B cell (primary cell): ENCODE measurements around the gene RNF220. TPM values are rescaled to one million over a fixed set of nuclear protein-coding genes. Genes with fewer than 3 reads are reported as not detected.

Experiments used
- ATAC-seq: fragments of 200-7000 bp; cut with Tn5 transposase; one replicate; pipeline ENCODE4 v1.10.0; 2021; ENCODE audit warnings: low read depth, mild to moderate bottlenecking, moderate number of reproducible peaks, moderate library complexity
- CTCF ChIA-PET: fragments of 350-600 bp; sonication (Branson Sonifier 250); formaldehyde crosslinking; loops from one replicate; lab custom pipeline; 2021; ENCODE audit warnings: antibody characterized with exemption, inconsistent platforms; lab: Charles Lee
- POLR2A ChIA-PET: fragments of 350-600 bp; sonication (Branson Sonifier 250); formaldehyde crosslinking; loops from one replicate; lab custom pipeline; 2021; ENCODE audit warnings: antibody characterized with exemption; lab: Charles Lee
- DNase-seq: peaks from one replicate; pipeline ENCODE4 v3.0.0; 2013
- H2AFZ ChIP-seq: 2 replicates; pipeline ENCODE4 v1.6.1; 2012; ENCODE audit warnings: mild to moderate bottlenecking, low read depth, low read length; ENCODE audit not compliant: insufficient read depth, poor library complexity, severe bottlenecking
- H3K27ac ChIP-seq, 2 donors: 1 replicate in 1 of 2; 2 replicates in 1 of 2; pipeline ENCODE4 v1.5.1; 2012 to 2013; ENCODE audit warnings: low read length in 2 of 2, mild to moderate bottlenecking in 2 of 2, moderate library complexity in 1 of 2
- H3K27me3 ChIP-seq, 4 experiments: fragments of 200-600 bp in 1 of 4; sonication (generic) in 1 of 4; replicated peaks in 1 of 4; 1 replicate in 2 of 4; 2 replicates in 2 of 4; pipeline versions ENCODE4 v1.6.1 to v1.7.0; 2013 to 2016; ENCODE audit warnings: low read length in 3 of 4, mild to moderate bottlenecking in 2 of 4, mixed read lengths in 1 of 4, moderate library complexity in 1 of 4; ENCODE audit not compliant: insufficient read depth in 4 of 4, control insufficient read depth in 3 of 4; ENCODE audit errors: control extremely low read depth in 1 of 4
- H3K36me3 ChIP-seq, 2 experiments: replicated peaks in 1 of 2; 1 replicate in 1 of 2; 2 replicates in 1 of 2; pipeline versions ENCODE4 v1.6.1 to v1.7.1; 2013; ENCODE audit warnings: low read length in 1 of 2; ENCODE audit not compliant: insufficient read depth in 2 of 2, control insufficient read depth in 1 of 2; ENCODE audit errors: control extremely low read depth in 1 of 2, extremely low read depth in 1 of 2
- H3K4me1 ChIP-seq, 2 donors: fragments of 200-600 bp in 1 of 2; sonication (generic) in 1 of 2; 1 replicate in 1 of 2; 2 replicates in 1 of 2; pipeline versions ENCODE4 v1.5.1 to v1.6.1; 2013 to 2017; ENCODE audit warnings: low read length in 2 of 2; ENCODE audit not compliant: control insufficient read depth in 2 of 2, insufficient read depth in 2 of 2
- H3K4me2 ChIP-seq: replicated peaks from 2 replicates; pipeline ENCODE3; 2012; ENCODE audit warnings: mild to moderate bottlenecking, low read depth, low read length; ENCODE audit not compliant: poor library complexity, severe bottlenecking
- H3K4me3 ChIP-seq, 5 experiments: fragments of 200-600 bp in 1 of 5; sonication (generic) in 1 of 5; 1 replicate in 3 of 5; 2 replicates in 2 of 5; pipeline versions ENCODE4 v1.5.1 to v1.7.0; 2011 to 2016; ENCODE audit warnings: low read length in 4 of 5, mild to moderate bottlenecking in 4 of 5, low read depth in 2 of 5, control low read depth in 1 of 5, moderate library complexity in 1 of 5; ENCODE audit not compliant: insufficient read depth in 1 of 5; ENCODE audit errors: control extremely low read depth in 1 of 5, extremely low read depth in 1 of 5
- H3K79me2 ChIP-seq: fragments of 200-600 bp; sonication (generic); one replicate; pipeline ENCODE4 v1.6.0; 2016; ENCODE audit warnings: low read length; ENCODE audit not compliant: control insufficient read depth, insufficient read depth
- H3K9ac ChIP-seq: fragments of 200-600 bp; sonication (generic); 2 replicates; pipeline ENCODE4 v1.6.1; 2017; ENCODE audit warnings: mild to moderate bottlenecking, low read length, moderate library complexity
- H3K9me3 ChIP-seq, 3 donors: one replicate each; pipeline versions ENCODE4 v1.6.1 to v1.7.1; 2013; ENCODE audit warnings: low read length in 2 of 3; ENCODE audit not compliant: control insufficient read depth in 2 of 3, insufficient read depth in 1 of 3; ENCODE audit errors: control extremely low read depth in 1 of 3
- H4K20me1 ChIP-seq: 2 replicates; pipeline ENCODE4 v1.6.0; 2012; ENCODE audit warnings: mild to moderate bottlenecking, low read length; ENCODE audit not compliant: insufficient read depth, control insufficient read depth, poor library complexity, severe bottlenecking
- H3K27ac Mint-ChIP-seq: one replicate; pipeline ENCODE4 v1.8.0; 2021; ENCODE audit warnings: mixed read lengths
- H3K27me3 Mint-ChIP-seq: one replicate; pipeline ENCODE4 v1.8.0; 2021; ENCODE audit warnings: mixed read lengths
- H3K4me1 Mint-ChIP-seq: one replicate; pipeline ENCODE4 v1.8.0; 2021; ENCODE audit warnings: mixed read lengths
- H3K4me3 Mint-ChIP-seq: one replicate; pipeline ENCODE4 v1.8.0; 2021; ENCODE audit warnings: mixed read lengths
- H3K9me3 Mint-ChIP-seq: one replicate; pipeline ENCODE4 v1.8.0; 2022; ENCODE audit warnings: mixed read lengths; ENCODE audit not compliant: insufficient read depth
- CTCF ChIP-seq: fragments of 200-600 bp; IDR thresholded peaks from one replicate; pipeline ENCODE4 v1.8.0; 2022; ENCODE audit warnings: antibody characterized with exemption, mild to moderate bottlenecking
- EZH2 ChIP-seq: IDR thresholded peaks from 2 replicates; pipeline ENCODE4 v1.6.1; 2012; ENCODE audit warnings: borderline replicate concordance, low read depth, mild to moderate bottlenecking, moderate library complexity, low read length; ENCODE audit not compliant: insufficient read depth, poor library complexity, severe bottlenecking
- WGBS: methylation state at CpG from one replicate; pipeline ENCODE4 v1.1.5; 2013; ENCODE audit warnings: missing lambda C conversion rate; ENCODE audit not compliant: insufficient coverage; 5-methylcytosine and 5-hydroxymethylcytosine counted together
- intact Hi-C: fragments of 100-400 bp; cut with micrococcal nuclease; formaldehyde crosslinking; loops from one replicate; pipeline ENCODE4 v1.10.0; 2022
- polyA plus RNA-seq: library from polyadenylated mRNA; depleted of rRNA; stranded (reverse); fragments of >200 nt; gene quantifications from 2 replicates; pipeline ENCODE4 v1.2.3, GENCODE V29; 2012
- total RNA-seq, 2 donors: library from RNA; stranded (reverse); fragments of 120-200 nt in 1 of 2; gene quantifications; 1 replicate in 1 of 2; 2 replicates in 1 of 2; pipeline versions ENCODE4 v1.2.3 to v1.2.4, GENCODE V29; 2013 to 2022

RNF220 gene
- total and polyA plus RNA-seq, 2 donors (not counting 1 experiment from before 2014, with no cell fraction given), result 115 to 141 TPM

GRCh38 chr1:44652445-44653106 is 247.5 kb downstream of the RNF220 start:
- Histone ChIP-seq H3K9me3 (no peaks in the 10 kb centered on the region), H3K36me3 (peaks cover 0 to 36% of the 10 kb centered on the region in 2 experiments), H3K9ac (no peak overlapping the region), H3K27ac (peak overlapping the region in 1 of 2 donors; percentile 8), H2AFZ (no peak overlapping the region), H3K4me3 (no peak overlapping the region), H4K20me1 (peaks cover 12% of the 10 kb centered on the region), H3K4me1 (no peaks in the 10 kb centered on the region), H3K4me2 (no peak overlapping the region), H3K79me2 (no peaks in the 10 kb centered on the region), H3K27me3 (no peaks in the 10 kb centered on the region)
- ChIA-PET POLR2A (interaction anchor here (1.1 to 1.9 kb wide), 2 partner anchors 21 to 23 kb away, joined by 3 to 5 read pairs; no protein-coding TSS in a partner anchor), CTCF (interaction anchor here (0.6 to 4.4 kb wide), 43 partner anchors 9 to 440 kb away, joined by 3 to 91 read pairs (median 5); partner anchors contain the start of genes ARMH1, DMAP1 and TMEM53)
- Mint-ChIP-seq H3K4me3 (no peak overlapping the region), H3K4me1 (no peaks in the 10 kb centered on the region), H3K9me3 (no peaks in the 10 kb centered on the region), H3K27ac (no peak overlapping the region), H3K27me3 (no peaks in the 10 kb centered on the region)
- WGBS, result 82% methylated on average over 4 of the region's 7 CpGs
- ATAC-seq, result peak; percentile 94
- intact Hi-C loops, result loop anchor here (1.0 kb wide), 3 partner anchors 20 to 80 kb away; no protein-coding TSS in a partner anchor
- TF ChIP-seq EZH2 (no peak), CTCF (peak; percentile 98)
- peak; percentile 79 for DNase-seq
